ENCODE measurements around the gene SLC22A12.

DNA sequence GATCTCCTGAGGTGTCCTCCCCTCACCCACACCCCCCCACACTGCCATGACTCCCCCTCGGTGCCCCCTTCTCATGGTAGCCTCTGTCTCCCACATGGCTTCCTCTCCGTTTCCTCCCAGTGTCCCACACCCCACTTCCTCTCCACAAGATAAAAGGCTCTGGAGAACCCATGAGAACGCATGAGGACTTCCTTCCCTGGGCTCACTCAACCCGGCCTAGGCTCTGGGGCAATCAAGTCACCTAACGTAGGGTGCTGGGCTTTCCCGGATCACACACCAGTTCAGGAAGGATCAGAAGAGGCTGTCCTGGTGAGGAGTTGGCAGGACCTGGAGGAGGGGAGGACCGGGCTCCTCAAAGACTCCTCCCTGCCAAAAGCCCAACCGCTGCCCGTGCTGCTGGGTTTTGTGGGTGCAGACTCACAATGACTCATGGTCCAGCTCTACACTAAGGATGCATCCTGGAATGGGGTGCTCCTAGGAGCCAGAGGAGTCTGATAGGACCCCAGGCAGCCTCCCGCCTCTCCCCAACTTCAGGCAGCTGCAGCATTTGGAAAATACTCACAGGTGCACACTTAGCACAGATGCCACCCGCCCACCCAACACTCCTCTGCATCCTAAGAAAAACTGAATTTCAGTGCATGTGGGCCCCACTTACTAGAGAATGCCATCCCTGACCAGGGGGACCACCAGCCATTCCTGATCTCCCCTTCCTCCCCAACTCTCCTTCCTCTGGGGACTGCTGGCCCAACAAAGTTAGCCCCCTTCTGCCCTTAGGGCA, 21.0 kb downstream of the SLC22A12 start:
- no peak for TF ChIP-seq EZH2 (IDR thresholded peaks at IDR 0.05; ENCODE audit: low read depth, unreplicated experiment)
- TF ChIP-seq, protein P1, sequence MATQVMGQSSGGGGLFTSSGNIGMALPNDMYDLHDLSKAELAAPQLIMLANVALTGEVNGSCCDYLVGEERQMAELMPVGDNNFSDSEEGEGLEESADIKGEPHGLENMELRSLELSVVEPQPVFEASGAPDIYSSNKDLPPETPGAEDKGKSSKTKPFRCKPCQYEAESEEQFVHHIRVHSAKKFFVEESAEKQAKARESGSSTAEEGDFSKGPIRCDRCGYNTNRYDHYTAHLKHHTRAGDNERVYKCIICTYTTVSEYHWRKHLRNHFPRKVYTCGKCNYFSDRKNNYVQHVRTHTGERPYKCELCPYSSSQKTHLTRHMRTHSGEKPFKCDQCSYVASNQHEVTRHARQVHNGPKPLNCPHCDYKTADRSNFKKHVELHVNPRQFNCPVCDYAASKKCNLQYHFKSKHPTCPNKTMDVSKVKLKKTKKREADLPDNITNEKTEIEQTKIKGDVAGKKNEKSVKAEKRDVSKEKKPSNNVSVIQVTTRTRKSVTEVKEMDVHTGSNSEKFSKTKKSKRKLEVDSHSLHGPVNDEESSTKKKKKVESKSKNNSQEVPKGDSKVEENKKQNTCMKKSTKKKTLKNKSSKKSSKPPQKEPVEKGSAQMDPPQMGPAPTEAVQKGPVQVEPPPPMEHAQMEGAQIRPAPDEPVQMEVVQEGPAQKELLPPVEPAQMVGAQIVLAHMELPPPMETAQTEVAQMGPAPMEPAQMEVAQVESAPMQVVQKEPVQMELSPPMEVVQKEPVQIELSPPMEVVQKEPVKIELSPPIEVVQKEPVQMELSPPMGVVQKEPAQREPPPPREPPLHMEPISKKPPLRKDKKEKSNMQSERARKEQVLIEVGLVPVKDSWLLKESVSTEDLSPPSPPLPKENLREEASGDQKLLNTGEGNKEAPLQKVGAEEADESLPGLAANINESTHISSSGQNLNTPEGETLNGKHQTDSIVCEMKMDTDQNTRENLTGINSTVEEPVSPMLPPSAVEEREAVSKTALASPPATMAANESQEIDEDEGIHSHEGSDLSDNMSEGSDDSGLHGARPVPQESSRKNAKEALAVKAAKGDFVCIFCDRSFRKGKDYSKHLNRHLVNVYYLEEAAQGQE (IDR thresholded peaks at IDR 0.05; ENCODE audit: unreplicated experiment), result no peak
- TF ChIP-seq, protein P2, sequence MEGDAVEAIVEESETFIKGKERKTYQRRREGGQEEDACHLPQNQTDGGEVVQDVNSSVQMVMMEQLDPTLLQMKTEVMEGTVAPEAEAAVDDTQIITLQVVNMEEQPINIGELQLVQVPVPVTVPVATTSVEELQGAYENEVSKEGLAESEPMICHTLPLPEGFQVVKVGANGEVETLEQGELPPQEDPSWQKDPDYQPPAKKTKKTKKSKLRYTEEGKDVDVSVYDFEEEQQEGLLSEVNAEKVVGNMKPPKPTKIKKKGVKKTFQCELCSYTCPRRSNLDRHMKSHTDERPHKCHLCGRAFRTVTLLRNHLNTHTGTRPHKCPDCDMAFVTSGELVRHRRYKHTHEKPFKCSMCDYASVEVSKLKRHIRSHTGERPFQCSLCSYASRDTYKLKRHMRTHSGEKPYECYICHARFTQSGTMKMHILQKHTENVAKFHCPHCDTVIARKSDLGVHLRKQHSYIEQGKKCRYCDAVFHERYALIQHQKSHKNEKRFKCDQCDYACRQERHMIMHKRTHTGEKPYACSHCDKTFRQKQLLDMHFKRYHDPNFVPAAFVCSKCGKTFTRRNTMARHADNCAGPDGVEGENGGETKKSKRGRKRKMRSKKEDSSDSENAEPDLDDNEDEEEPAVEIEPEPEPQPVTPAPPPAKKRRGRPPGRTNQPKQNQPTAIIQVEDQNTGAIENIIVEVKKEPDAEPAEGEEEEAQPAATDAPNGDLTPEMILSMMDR (conservative IDR thresholded peaks at IDR 0.05; ENCODE audit: low read depth in 2 of 2), result no peak
- TF ChIP-seq POLR2AphosphoS5 (IDR thresholded peaks at IDR 0.05; ENCODE audit: low read depth), result no peak
- no peak for TF ChIP-seq ZNF331 (CRISPR knock-in tag; IDR thresholded peaks at IDR 0.05; ENCODE audit: low read depth)
- TF ChIP-seq EZH2phosphoT487 (IDR thresholded peaks at IDR 0.05; ENCODE audit: unreplicated experiment), result no peak
- TF ChIP-seq STAT1 (IDR thresholded peaks at IDR 0.05; ENCODE audit: unreplicated experiment), result no peak
- TF ChIP-seq JUNB (IDR thresholded peaks at IDR 0.05; ENCODE audit: unreplicated experiment), result no peak
- TF ChIP-seq CREB1 (CRISPR knock-in tag; IDR thresholded peaks at IDR 0.05; ENCODE audit: low read depth), result no peak
- TF ChIP-seq ZNF114 (CRISPR knock-in tag; IDR thresholded peaks at IDR 0.05), result no peak
- TF ChIP-seq ETS1 (IDR thresholded peaks at IDR 0.05), result no peak
